DOHH2 (cell line): ENCODE measurements around the gene C17orf114.

Experiments used
- H3F3A ChIP-seq: fragments of 200-600 bp; sonication (generic), shearing (Covaris generic); 2 replicates; pipeline ENCODE4 v1.6.0; 2016; ENCODE audit warnings: antibody characterized with exemption, mild to moderate bottlenecking; ENCODE audit not compliant: control insufficient read depth, insufficient read depth
- H3K27ac ChIP-seq: fragments of 200-600 bp; sonication (generic); 2 replicates; pipeline ENCODE4 v1.5.1; 2014; ENCODE audit warnings: low read depth, mild to moderate bottlenecking, low read length, moderate library complexity
- H3K27me3 ChIP-seq: fragments of 200-600 bp; sonication (generic); 2 replicates; pipeline ENCODE4 v1.6.1; 2014; ENCODE audit warnings: mild to moderate bottlenecking, low read length, mixed read lengths; ENCODE audit not compliant: control insufficient read depth
- H3K36me3 ChIP-seq: fragments of 200-600 bp; sonication (generic); 2 replicates; pipeline ENCODE4 v1.6.1; 2014; ENCODE audit warnings: mild to moderate bottlenecking, low read length, moderate library complexity, mixed read lengths; ENCODE audit not compliant: control insufficient read depth
- H3K4me1 ChIP-seq: fragments of 200-600 bp; sonication (generic); 2 replicates; pipeline ENCODE4 v1.6.1; 2014; ENCODE audit warnings: mild to moderate bottlenecking, low read length, mixed read lengths; ENCODE audit not compliant: control insufficient read depth
- H3K4me2 ChIP-seq: fragments of 200-600 bp; sonication (generic); 2 replicates; pipeline ENCODE4 v1.6.0; 2014; ENCODE audit warnings: mild to moderate bottlenecking, low read length, moderate library complexity
- H3K4me3 ChIP-seq: fragments of 200-600 bp; sonication (generic); 2 replicates; pipeline ENCODE4 v1.5.1; 2014; ENCODE audit warnings: mild to moderate bottlenecking, low read length, mixed read lengths
- H3K79me2 ChIP-seq: fragments of 200-600 bp; sonication (generic); 2 replicates; pipeline ENCODE4 v1.6.1; 2014; ENCODE audit warnings: mild to moderate bottlenecking, low read length, mixed read lengths; ENCODE audit not compliant: control insufficient read depth
- H3K9me2 ChIP-seq: fragments of 200-600 bp; sonication (generic); replicated peaks from 2 replicates; pipeline ENCODE4 v1.6.1; 2014; ENCODE audit warnings: mild to moderate bottlenecking, low read length, mixed read lengths; ENCODE audit not compliant: control insufficient read depth
- H3K9me3 ChIP-seq: fragments of 200-600 bp; sonication (generic); 2 replicates; pipeline ENCODE4 v1.6.1; 2014; ENCODE audit warnings: antibody characterized with exemption, low read length, mixed read lengths; ENCODE audit not compliant: control insufficient read depth, insufficient read depth
- H4K20me1 ChIP-seq: fragments of 200-600 bp; sonication (generic); 2 replicates; pipeline ENCODE4 v1.6.0; 2014; ENCODE audit warnings: low read depth, mild to moderate bottlenecking, antibody characterized with exemption, low read length, moderate library complexity; ENCODE audit not compliant: control insufficient read depth, insufficient read depth
- CTCF ChIP-seq: fragments of 200-600 bp; sonication (generic); IDR thresholded peaks from one replicate; pipeline ENCODE4 v1.5.1; 2014; ENCODE audit warnings: antibody characterized with exemption, mild to moderate bottlenecking, low read depth, low read length; ENCODE audit not compliant: poor library complexity, severe bottlenecking
- EZH2phosphoT487 ChIP-seq: fragments of 200-600 bp; sonication (generic); IDR thresholded peaks from 2 replicates; pipeline ENCODE4 v1.6.1; 2017; ENCODE audit warnings: borderline replicate concordance, mild to moderate bottlenecking, antibody characterized with exemption, low read length, moderate library complexity, mixed read lengths

Gene C17orf114

DNA sequence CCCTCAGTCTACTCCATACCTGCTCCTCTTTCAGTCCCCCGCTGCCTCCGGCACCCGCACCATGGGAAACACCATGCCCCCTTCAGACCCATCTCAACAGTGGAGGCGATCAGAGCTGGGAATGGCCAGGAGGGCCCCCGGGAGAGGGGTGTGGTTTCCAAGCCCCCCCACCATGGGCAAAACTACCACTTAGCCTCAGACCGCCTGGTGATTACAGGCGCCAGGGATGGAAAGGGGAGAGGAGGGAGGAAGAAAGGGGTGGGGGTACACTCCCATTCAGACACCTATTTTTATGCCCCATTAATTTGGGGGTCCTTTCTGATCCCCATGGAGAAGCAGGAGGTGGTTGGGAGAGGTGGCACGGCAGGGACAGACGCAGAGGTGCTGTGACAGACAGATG, at the start of gene C17orf114:
Gene C17orf114, minus strand, starts transcription at position 101 of the 400 bp plus-strand sequence.
- H3K79me2 ChIP-seq = peaks cover 4% of the 10 kb centered on the region
- TF ChIP-seq EZH2phosphoT487 (no peak), CTCF (no peak)

DNA sequence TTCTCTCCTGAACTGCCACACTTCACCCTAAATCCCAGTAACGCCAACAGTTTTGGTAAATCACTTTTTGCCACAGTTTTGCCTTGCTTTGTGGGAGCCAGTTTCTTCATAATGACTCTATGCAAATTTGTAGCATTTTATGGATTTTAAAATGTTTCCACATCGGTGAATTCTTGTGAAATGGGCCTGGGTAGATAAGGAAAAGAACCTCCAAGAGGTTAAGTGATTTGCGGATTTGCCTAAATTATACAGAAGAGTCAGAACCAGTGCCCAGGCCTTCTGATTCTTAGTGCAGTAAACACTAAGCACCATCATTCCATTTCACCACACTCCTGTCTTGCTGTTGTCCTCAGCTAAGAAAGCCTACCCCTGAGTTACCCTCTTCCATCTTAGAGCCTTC, 49.0 kb upstream of the C17orf114 start:
- Histone ChIP-seq H3K4me3 (no peak overlapping the region), H3K27ac (no peak overlapping the region), H3K79me2 (peaks cover 47% of the 10 kb centered on the region), H3K9me3 (no peaks in the 10 kb centered on the region), H3K27me3 (no peaks in the 10 kb centered on the region), H3K36me3 (no peaks in the 10 kb centered on the region), H4K20me1 (peaks cover 8% of the 10 kb centered on the region; the same call in 1 of the 2 replicates), H3K4me2 (no peak overlapping the region), H3K9me2 (no peaks in the 10 kb centered on the region), H3F3A (no peaks in the 10 kb centered on the region), H3K4me1 (no peaks in the 10 kb centered on the region)
- TF ChIP-seq CTCF (no peak), EZH2phosphoT487 (no peak)

More for the DNA sequence above, at the start of gene C17orf114:
- Histone ChIP-seq H3K27me3 (no peaks in the 10 kb centered on the region), H3K9me3 (no peaks in the 10 kb centered on the region), H3F3A (no peaks in the 10 kb centered on the region), H3K36me3 (peaks cover 17% of the 10 kb centered on the region), H3K4me2 (no peak within 1 kb of the TSS), H3K4me3 (no peak within 1 kb of the TSS), H3K4me1 (peaks cover 5% of the 10 kb centered on the region), H3K27ac (no peak within 1 kb of the TSS), H4K20me1 (no peaks in the 10 kb centered on the region), H3K9me2 (no peaks in the 10 kb centered on the region)

DNA sequence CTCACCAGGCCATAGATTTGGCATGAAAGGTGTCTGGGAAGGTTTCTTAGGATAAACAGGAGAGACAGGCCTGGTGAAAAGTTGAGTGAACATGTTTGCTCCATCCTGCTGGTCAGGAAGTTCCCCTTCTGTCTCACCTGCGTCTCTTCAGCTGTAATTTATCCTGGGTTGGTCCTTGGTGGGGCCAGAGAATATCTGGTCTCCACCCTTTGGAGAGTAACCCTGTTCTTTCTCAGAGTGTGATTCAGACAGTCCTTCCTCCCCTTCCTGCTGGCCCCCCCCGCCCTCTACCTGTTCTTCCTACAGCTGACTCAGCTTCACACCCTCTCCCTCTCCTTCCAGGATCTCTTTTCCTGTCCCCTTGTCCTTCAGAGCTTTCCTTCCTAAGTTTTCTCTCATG, 48.1 kb upstream of the C17orf114 start:
- peaks cover 8% of the 10 kb centered on the region; the same call in 1 of the 2 replicates for H4K20me1 ChIP-seq
- no peaks in the 10 kb centered on the region for H3K27me3 ChIP-seq
- no peaks in the 10 kb centered on the region for H3K9me3 ChIP-seq
- H3K4me3 ChIP-seq = no peak overlapping the region
- no peaks in the 10 kb centered on the region for H3K9me2 ChIP-seq
- no peaks in the 10 kb centered on the region for H3F3A ChIP-seq
- H3K27ac ChIP-seq = no peak overlapping the region
- no peaks in the 10 kb centered on the region for H3K4me1 ChIP-seq
- no peaks in the 10 kb centered on the region for H3K36me3 ChIP-seq
- H3K4me2 ChIP-seq = no peak overlapping the region
- peaks cover 55% of the 10 kb centered on the region for H3K79me2 ChIP-seq
- TF ChIP-seq EZH2phosphoT487 = no peak
- TF ChIP-seq CTCF = no peak

- H3K79me2 ChIP-seq = peaks cover 66% of the 10 kb centered on the region
- H3K4me3 ChIP-seq = no peak overlapping the region
- H3K4me1 ChIP-seq = no peaks in the 10 kb centered on the region
- H3K27me3 ChIP-seq = no peaks in the 10 kb centered on the region
- no peak overlapping the region for H3K4me2 ChIP-seq
- no peaks in the 10 kb centered on the region for H3F3A ChIP-seq
- no peaks in the 10 kb centered on the region for H3K9me2 ChIP-seq
- peaks cover 12% of the 10 kb centered on the region; the same call in 1 of the 2 replicates for H4K20me1 ChIP-seq
- H3K9me3 ChIP-seq = no peaks in the 10 kb centered on the region
- no peaks in the 10 kb centered on the region for H3K36me3 ChIP-seq
- TF ChIP-seq CTCF (no peak), EZH2phosphoT487 (no peak)
- H3K27ac ChIP-seq = no peak overlapping the region
Measured at GRCh38 chr17:4849011-4849536, 46.9 kb upstream of the C17orf114 start.
